Cerebellar cortex (tissue), 1 donor: Measurements from ENCODE around the gene SMU1.

Source experiments
- DNase-seq: peaks from one replicate; pipeline ENCODE4 v3.0.0-alpha.2; 2015; ENCODE audit warnings: low spot score

The SMU1 gene

GRCh38 chr9:33044677-33045282 lies 31.7 kb downstream of the SMU1 start:
- peak; percentile 72 for DNase-seq

- peak; percentile 94 for DNase-seq
Measured at GRCh38 chr9:33044162-33044673, 32.3 kb downstream of the SMU1 start.

GRCh38 chr9:33043671-33044070 lies 32.8 kb downstream of the SMU1 start:
- peak; percentile 44 for DNase-seq

- no peak for DNase-seq
Measured at GRCh38 chr9:33042473-33042872, 34.0 kb downstream of the SMU1 start.

GRCh38 chr9:33041432-33042188 lies 34.9 kb downstream of the SMU1 start:
- no peak for DNase-seq

GRCh38 chr9:33040792-33041431 lies 35.6 kb downstream of the SMU1 start:
- DNase-seq = no peak

GRCh38 chr9:33032865-33033264 lies 43.6 kb downstream of the SMU1 start:
- no peak for DNase-seq

GRCh38 chr9:33032292-33032691 lies 44.2 kb downstream of the SMU1 start:
- DNase-seq = no peak

GRCh38 chr9:33030285-33030684 lies 46.2 kb downstream of the SMU1 start:
- DNase-seq = no peak

- DNase-seq = no peak
Measured at GRCh38 chr9:33029231-33029786, 47.2 kb downstream of the SMU1 start.

- peak; percentile 31 for DNase-seq
Measured at GRCh38 chr9:33025572-33026342, 50.7 kb downstream of the SMU1 start.

GRCh38 chr9:33024966-33025571 lies 51.4 kb downstream of the SMU1 start, which contains the start of gene DNAJA1:
DNAJA1 (plus strand) TSS chr9:33025273; CDS start chr9:33026485, 1,212 bp downstream.
- DNase-seq = peak; percentile 92

GRCh38 chr9:33024126-33024965 lies 52.1 kb downstream of the SMU1 start:
- no peak for DNase-seq

GRCh38 chr9:33023661-33024060 lies 52.8 kb downstream of the SMU1 start:
- DNase-seq = no peak

GRCh38 chr9:33022755-33023154 lies 53.7 kb downstream of the SMU1 start:
- no peak for DNase-seq

GRCh38 chr9:33022303-33022702 lies 54.2 kb downstream of the SMU1 start:
- DNase-seq = no peak

GRCh38 chr9:33019797-33020196 lies 56.7 kb downstream of the SMU1 start:
- no peak for DNase-seq

GRCh38 chr9:33017283-33018041 lies 59.0 kb downstream of the SMU1 start:
- no peak for DNase-seq

GRCh38 chr9:33014665-33015014 lies 61.8 kb downstream of the SMU1 start:
- no peak for DNase-seq
